ENCODE results near the gene MINDY2. TPM values are rescaled to one million over a fixed set of nuclear protein-coding genes. Genes with fewer than 3 reads are reported as not detected.

The MINDY2 gene
- total RNA-seq, 4 donors from 2014 or later = 7.1 to 22.0 (median 9.8) TPM

- H3K4me3 ChIP-seq = no peak overlapping the region
- no peaks in the 10 kb centered on the region for H3K4me1 ChIP-seq
- no peak overlapping the region for H3K27ac ChIP-seq
- H3K36me3 ChIP-seq = peaks cover 15 to 99% of the 10 kb centered on the region in 2 donors
- intact Hi-C loops (cut with DNase I; ENCODE audit: low total_unique reads) (no loop called here), in situ Hi-C loops (cut with MboI; ENCODE audit: low sequenced_read_pairs in 4 of 4) (no loop called here)
- H3K27me3 ChIP-seq = no peaks in the 10 kb centered on the region
- no peaks in the 10 kb centered on the region for H3K9me3 ChIP-seq
- no peak for ATAC-seq
- TF ChIP-seq POLR2A (IDR thresholded peaks at IDR 0.05) (no peak), CTCF (IDR thresholded peaks at IDR 0.05 in 4 of 5, conservative IDR thresholded peaks at IDR 0.05 in 1 of 5) (no peak)
- no peak for DNase-seq
These were observed 115.8 kb downstream of the MINDY2 start for GRCh38 chr15:58886921-58887320.

DNA sequence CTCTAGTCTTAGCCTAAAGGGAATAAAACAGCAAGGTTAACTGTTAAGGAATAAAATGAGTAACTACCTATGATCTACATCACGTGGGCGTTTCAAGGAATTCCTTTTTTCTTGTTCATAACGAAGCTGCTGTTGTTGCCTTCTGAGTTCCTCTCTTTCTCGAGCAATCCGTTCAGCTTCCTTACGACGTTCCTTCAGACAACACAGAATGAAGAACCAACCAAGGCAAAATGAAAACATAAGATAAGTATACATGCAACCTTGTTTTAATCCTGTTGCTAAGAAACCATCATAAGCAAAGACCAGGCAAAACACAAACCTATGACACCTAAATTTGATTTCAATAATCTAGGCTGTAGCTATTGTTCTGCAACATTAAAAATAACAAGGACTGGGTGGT is 118.3 kb downstream of the MINDY2 start:
- in situ Hi-C loops (cut with MboI; ENCODE audit: low sequenced_read_pairs in 4 of 4) (no loop called here), intact Hi-C loops (cut with DNase I; ENCODE audit: low total_unique reads) (no loop called here)
- TF ChIP-seq CTCF (IDR thresholded peaks at IDR 0.05 in 4 of 5, conservative IDR thresholded peaks at IDR 0.05 in 1 of 5) (no peak), POLR2A (IDR thresholded peaks at IDR 0.05) (no peak)
- no peak overlapping the region for H3K4me3 ChIP-seq
- ATAC-seq (no peak), DNase-seq (no peak)
- no peak overlapping the region for H3K27ac ChIP-seq
- no peaks in the 10 kb centered on the region for H3K27me3 ChIP-seq
- no peaks in the 10 kb centered on the region for H3K9me3 ChIP-seq
- peaks cover 15 to 100% of the 10 kb centered on the region in 2 donors for H3K36me3 ChIP-seq
- H3K4me1 ChIP-seq = no peaks in the 10 kb centered on the region

DNA sequence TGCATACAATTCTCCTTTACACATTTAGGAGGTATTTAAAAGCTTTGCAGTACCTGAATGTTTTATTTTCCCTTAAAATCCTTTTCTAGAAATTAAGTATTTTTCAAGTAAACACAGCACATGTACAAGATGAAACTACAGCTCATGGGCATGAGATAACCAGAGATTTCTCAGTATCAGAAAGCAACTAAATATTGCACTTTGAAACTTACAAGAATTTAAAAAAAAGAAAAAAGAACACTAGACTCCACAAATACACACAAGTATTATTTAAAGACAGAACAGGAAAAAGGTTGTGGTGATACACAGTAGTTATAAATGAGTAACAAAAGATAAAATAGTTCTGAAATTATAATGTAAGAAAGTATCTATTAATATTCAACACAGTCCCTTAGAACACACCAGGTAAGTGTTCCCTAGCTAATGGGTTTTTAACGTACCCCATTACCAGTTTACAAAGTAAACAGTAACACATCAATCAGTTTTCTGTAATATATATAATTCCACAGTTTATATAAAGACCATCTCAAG is 127.1 kb downstream of the MINDY2 start:
- Histone ChIP-seq H3K4me1 (no peaks in the 10 kb centered on the region), H3K27ac (no peak overlapping the region), H3K4me3 (no peak overlapping the region), H3K9me3 (no peaks in the 10 kb centered on the region), H3K36me3 (peaks cover 0 to 63% of the 10 kb centered on the region in 2 donors), H3K27me3 (no peaks in the 10 kb centered on the region)
- in situ Hi-C loops (cut with MboI; ENCODE audit: low sequenced_read_pairs in 4 of 4) (no loop called here), intact Hi-C loops (cut with DNase I; ENCODE audit: low total_unique reads) (no loop called here)
- ATAC-seq (no peak), DNase-seq (no peak)
- no peak for TF ChIP-seq CTCF (IDR thresholded peaks at IDR 0.05 in 4 of 5, conservative IDR thresholded peaks at IDR 0.05 in 1 of 5)
- no peak for TF ChIP-seq POLR2A (IDR thresholded peaks at IDR 0.05)

GRCh38 chr15:58900631-58901030 is 129.5 kb downstream of the MINDY2 start:
- H3K9me3 ChIP-seq = no peaks in the 10 kb centered on the region
- no peak for TF ChIP-seq POLR2A (IDR thresholded peaks at IDR 0.05)
- TF ChIP-seq CTCF (IDR thresholded peaks at IDR 0.05 in 4 of 5, conservative IDR thresholded peaks at IDR 0.05 in 1 of 5) = no peak
- intact Hi-C loops (cut with DNase I; ENCODE audit: low total_unique reads) (no loop called here), in situ Hi-C loops (cut with MboI; ENCODE audit: low sequenced_read_pairs in 4 of 4) (no loop called here)
- H3K27me3 ChIP-seq = no peaks in the 10 kb centered on the region
- DNase-seq (no peak), ATAC-seq (no peak)
- peaks cover 0 to 40% of the 10 kb centered on the region in 2 donors for H3K36me3 ChIP-seq
- no peaks in the 10 kb centered on the region for H3K4me1 ChIP-seq
- H3K4me3 ChIP-seq = no peak overlapping the region
- no peak overlapping the region for H3K27ac ChIP-seq

Measured in gastrocnemius medialis (tissue), 4 donors.